SK-N-SH (cell line): Measurements from ENCODE around the gene LMBR1.

Experiments
- CHD2 ChIP-seq: fragments of 150-350 bp; IDR thresholded peaks from 2 replicates; pipeline ENCODE4 v1.6.1; 2018; ENCODE audit warnings: low read length; ENCODE audit not compliant: partially characterized antibody
- ELF1 ChIP-seq: IDR thresholded peaks from 2 replicates; pipeline ENCODE4 v1.4.0; 2012
- EP300 ChIP-seq, 2 experiments: IDR thresholded peaks; 2 replicates each; pipeline versions ENCODE4 v1.4.0 to v1.6.1; 2012; ENCODE audit warnings: borderline replicate concordance in 1 of 2, low read depth in 1 of 2, low read length in 1 of 2
- GABPA ChIP-seq: IDR thresholded peaks from 2 replicates; pipeline ENCODE4 v1.4.0; 2012; ENCODE audit warnings: low read depth, mild to moderate bottlenecking
- GATA2 ChIP-seq: sonication (generic); formaldehyde crosslinking; IDR thresholded peaks from 2 replicates; pipeline ENCODE4 v1.5.0; 2020; ENCODE audit warnings: mild to moderate bottlenecking, missing genetic modification reagents
- POLR2AphosphoS5 ChIP-seq: IDR thresholded peaks from 2 replicates; pipeline ENCODE4 v1.6.1; 2012; ENCODE audit warnings: low read depth, low read length
- RFX5 ChIP-seq: IDR thresholded peaks from 2 replicates; pipeline ENCODE4 v1.6.1; 2012; ENCODE audit warnings: mild to moderate bottlenecking, improper control_type of control experiment, low read length
- RXRA ChIP-seq: IDR thresholded peaks from 2 replicates; pipeline ENCODE4 v1.4.0; 2012; ENCODE audit warnings: low read depth, mild to moderate bottlenecking, borderline replicate concordance
- TF ChIP-seq, protein P1 (sequence below): fragments of 150-350 bp; IDR thresholded peaks from 2 replicates; pipeline ENCODE4 v1.6.1; 2017; ENCODE audit warnings: antibody characterized with exemption, low read length, low read depth, borderline replicate concordance
- TF ChIP-seq, protein P2 (sequence below): fragments of 200-600 bp; sonication (generic); IDR thresholded peaks from 2 replicates; pipeline ENCODE4 v1.6.1; 2017; ENCODE audit warnings: antibody characterized with exemption, mild to moderate bottlenecking, moderate library complexity

DNA sequence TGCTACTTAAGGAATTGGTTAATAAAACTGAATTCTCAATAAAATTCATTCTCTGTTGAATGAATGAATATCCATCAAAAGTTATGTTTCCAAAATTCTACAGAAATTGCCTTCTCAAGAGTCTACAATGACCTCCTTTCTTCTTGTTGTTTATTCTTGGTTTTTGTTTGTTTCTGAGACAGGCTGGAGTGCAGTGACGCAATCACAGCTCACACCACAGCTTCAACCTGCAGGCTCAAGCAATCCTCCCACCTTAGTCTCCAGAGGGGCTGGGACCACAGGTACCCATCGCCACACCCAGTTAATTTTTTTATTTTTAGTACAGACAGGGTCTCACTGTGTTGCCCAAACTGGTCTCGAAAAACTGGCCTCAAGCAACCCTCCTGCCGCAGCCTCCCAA lies 97.6 kb downstream of the LMBR1 start:
- TF ChIP-seq, protein P1, sequence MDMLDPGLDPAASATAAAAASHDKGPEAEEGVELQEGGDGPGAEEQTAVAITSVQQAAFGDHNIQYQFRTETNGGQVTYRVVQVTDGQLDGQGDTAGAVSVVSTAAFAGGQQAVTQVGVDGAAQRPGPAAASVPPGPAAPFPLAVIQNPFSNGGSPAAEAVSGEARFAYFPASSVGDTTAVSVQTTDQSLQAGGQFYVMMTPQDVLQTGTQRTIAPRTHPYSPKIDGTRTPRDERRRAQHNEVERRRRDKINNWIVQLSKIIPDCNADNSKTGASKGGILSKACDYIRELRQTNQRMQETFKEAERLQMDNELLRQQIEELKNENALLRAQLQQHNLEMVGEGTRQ, result no peak
- TF ChIP-seq POLR2AphosphoS5 (no peak), EP300 (IDR thresholded peaks at IDR 0.05; ENCODE audit: borderline replicate concordance in 1 of 2, low read depth in 1 of 2, low read length in 1 of 2) (no peak), GABPA (no peak), CHD2 (no peak), RFX5 (no peak), RXRA (no peak), GATA2 (no peak), ELF1 (no peak)
- TF ChIP-seq, protein P2, sequence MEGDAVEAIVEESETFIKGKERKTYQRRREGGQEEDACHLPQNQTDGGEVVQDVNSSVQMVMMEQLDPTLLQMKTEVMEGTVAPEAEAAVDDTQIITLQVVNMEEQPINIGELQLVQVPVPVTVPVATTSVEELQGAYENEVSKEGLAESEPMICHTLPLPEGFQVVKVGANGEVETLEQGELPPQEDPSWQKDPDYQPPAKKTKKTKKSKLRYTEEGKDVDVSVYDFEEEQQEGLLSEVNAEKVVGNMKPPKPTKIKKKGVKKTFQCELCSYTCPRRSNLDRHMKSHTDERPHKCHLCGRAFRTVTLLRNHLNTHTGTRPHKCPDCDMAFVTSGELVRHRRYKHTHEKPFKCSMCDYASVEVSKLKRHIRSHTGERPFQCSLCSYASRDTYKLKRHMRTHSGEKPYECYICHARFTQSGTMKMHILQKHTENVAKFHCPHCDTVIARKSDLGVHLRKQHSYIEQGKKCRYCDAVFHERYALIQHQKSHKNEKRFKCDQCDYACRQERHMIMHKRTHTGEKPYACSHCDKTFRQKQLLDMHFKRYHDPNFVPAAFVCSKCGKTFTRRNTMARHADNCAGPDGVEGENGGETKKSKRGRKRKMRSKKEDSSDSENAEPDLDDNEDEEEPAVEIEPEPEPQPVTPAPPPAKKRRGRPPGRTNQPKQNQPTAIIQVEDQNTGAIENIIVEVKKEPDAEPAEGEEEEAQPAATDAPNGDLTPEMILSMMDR, result no peak
